Measurements from ENCODE around the gene PRKAR2A. TPM values are rescaled to one million over a fixed set of nuclear protein-coding genes. Genes with fewer than 3 reads are reported as not detected.
A peak's percentile ranks its signal among the peaks of the same experiment; 100 is the strongest.
"Not testable (repeated sequence)": the region's sequence is repeated elsewhere in the genome, so short reads cannot be mapped to it uniquely, and the experiment has no call there.

PRKAR2A gene
- total RNA-seq, 1 donor from 2014 or later, result 47.6 TPM

DNA sequence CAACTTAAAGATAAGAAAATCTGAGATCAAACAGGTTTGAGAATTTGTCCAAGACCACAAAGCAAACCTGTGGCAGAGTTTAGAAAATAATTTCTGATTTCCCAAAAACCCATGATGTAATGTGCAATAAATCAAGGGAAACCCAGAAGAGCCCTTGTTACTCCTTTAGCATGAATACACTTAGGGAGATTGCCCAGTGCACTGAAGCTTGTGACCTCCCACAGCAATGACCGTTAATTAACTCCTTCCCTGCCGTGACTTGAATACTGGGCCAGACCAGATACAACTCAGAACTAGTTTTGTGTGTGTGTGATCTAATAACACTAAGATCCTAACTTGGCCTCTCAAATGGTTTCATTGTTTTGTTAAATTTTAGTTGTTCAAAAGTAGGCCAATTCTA lies 2.5 kb downstream of the PRKAR2A start:
- H3K36me3 Mint-ChIP-seq (ENCODE audit: low read depth), result peaks cover 5% of the 10 kb centered on the region
- peaks cover 20% of the 10 kb centered on the region for H3K4me1 Mint-ChIP-seq
- TF ChIP-seq, protein P1, sequence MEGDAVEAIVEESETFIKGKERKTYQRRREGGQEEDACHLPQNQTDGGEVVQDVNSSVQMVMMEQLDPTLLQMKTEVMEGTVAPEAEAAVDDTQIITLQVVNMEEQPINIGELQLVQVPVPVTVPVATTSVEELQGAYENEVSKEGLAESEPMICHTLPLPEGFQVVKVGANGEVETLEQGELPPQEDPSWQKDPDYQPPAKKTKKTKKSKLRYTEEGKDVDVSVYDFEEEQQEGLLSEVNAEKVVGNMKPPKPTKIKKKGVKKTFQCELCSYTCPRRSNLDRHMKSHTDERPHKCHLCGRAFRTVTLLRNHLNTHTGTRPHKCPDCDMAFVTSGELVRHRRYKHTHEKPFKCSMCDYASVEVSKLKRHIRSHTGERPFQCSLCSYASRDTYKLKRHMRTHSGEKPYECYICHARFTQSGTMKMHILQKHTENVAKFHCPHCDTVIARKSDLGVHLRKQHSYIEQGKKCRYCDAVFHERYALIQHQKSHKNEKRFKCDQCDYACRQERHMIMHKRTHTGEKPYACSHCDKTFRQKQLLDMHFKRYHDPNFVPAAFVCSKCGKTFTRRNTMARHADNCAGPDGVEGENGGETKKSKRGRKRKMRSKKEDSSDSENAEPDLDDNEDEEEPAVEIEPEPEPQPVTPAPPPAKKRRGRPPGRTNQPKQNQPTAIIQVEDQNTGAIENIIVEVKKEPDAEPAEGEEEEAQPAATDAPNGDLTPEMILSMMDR (conservative IDR thresholded peaks at IDR 0.05), result no peak
- no peaks in the 10 kb centered on the region for H3K9me3 Mint-ChIP-seq
- no peak overlapping the region for H3K27ac Mint-ChIP-seq (ENCODE audit: unreplicated experiment)
- peak overlapping the region; percentile 75 for H3K4me3 Mint-ChIP-seq
- no peak for DNase-seq (ENCODE audit: low read depth, low spot score)
- peaks cover 5% of the 10 kb centered on the region for H3K27me3 Mint-ChIP-seq (ENCODE audit: low read depth)

DNA sequence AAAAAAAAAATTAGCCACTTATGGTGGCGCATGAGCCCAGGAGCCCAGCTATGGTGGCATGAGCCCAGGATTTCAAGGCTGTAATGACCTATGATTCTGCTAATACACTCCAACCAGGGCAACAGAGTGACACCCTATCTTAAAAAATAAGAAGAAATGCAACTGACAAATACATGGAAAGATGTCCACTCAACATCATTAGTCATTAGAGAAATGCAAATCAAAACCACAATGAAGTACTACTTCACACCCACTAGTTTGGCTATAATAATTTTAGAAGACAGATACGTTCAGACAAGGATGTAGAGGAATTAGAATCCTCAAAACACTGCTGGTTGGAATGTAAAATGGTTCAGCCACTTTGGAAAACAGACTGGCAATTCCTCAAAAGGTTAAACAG lies 10.5 kb downstream of the PRKAR2A start:
- DNase-seq (ENCODE audit: low read depth, low spot score), result no peak
- Mint-ChIP-seq H3K4me3 (no peak overlapping the region), H3K9me3 (no peaks in the 10 kb centered on the region), H3K27me3 (ENCODE audit: low read depth) (no peaks in the 10 kb centered on the region), H3K4me1 (no peaks in the 10 kb centered on the region), H3K27ac (ENCODE audit: unreplicated experiment) (no peak overlapping the region), H3K36me3 (ENCODE audit: low read depth) (peaks cover 4% of the 10 kb centered on the region)
- TF ChIP-seq, protein P1 (conservative IDR thresholded peaks at IDR 0.05), result no peak

DNA sequence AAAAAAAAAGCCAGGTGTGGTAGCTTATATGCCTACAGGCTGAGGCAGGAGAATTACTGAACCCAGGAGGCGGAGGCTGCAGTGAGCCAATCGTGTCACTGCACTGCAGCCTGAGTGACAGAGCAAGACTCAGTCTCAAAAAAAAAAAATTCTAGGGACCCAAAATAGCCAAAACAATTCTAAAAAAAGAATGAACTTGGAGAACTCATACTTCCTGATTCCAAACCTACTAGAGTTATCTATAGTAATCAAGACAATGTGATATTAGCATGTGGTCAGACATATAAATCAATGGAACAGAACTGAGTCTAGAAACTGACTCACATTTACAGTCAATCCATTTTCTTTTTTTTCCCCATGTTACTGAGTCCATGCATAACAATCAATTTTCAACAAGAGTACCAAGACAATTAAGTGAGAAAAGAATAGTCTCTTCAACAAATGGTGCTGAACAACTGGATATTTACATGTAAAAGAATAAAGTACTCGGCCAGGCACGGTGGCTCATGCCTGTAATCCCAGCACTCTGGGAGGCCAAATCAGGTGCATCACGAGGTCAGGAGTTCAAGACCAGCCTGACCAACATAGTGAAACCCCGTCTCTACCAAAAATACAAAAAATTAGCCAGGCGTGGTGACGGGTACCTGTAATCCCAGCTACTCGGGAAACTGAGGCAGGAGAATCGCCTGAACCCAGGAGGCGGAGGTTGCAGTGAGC lies 11.9 kb downstream of the PRKAR2A start:
- Mint-ChIP-seq H3K27me3 (ENCODE audit: low read depth) (no peaks in the 10 kb centered on the region), H3K9me3 (no peaks in the 10 kb centered on the region), H3K4me1 (no peaks in the 10 kb centered on the region), H3K4me3 (no peak overlapping the region), H3K36me3 (ENCODE audit: low read depth) (peaks cover 4% of the 10 kb centered on the region), H3K27ac (ENCODE audit: unreplicated experiment) (no peak overlapping the region)
- TF ChIP-seq, protein P1 (conservative IDR thresholded peaks at IDR 0.05), result no peak
- no peak for DNase-seq (ENCODE audit: low read depth, low spot score)

DNA sequence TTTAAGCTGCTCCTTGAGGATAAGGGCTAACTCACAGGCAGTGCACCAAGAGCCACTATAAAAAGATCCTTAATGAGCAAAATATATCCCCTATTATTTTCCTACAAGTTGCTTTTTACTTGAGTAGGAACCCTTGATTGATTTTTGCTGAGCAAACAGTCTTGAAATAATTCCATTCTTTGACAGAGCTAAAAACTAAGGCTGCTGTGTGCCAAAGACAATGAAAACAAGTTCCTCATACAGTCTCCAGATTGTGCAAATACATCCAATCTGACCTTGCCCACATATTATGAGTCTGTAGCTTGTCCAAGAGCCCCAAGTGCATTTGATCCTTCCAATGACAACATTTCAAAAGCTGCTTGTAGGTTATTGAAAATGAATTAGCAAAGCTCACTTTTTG lies 15.0 kb downstream of the PRKAR2A start:
- DNase-seq (ENCODE audit: low read depth, low spot score), result no peak
- Mint-ChIP-seq H3K4me3 (no peak overlapping the region), H3K27ac (ENCODE audit: unreplicated experiment) (no peak overlapping the region), H3K27me3 (ENCODE audit: low read depth) (no peaks in the 10 kb centered on the region), H3K4me1 (no peaks in the 10 kb centered on the region), H3K9me3 (no peaks in the 10 kb centered on the region), H3K36me3 (ENCODE audit: low read depth) (peaks cover 3% of the 10 kb centered on the region)
- TF ChIP-seq, protein P1 (conservative IDR thresholded peaks at IDR 0.05), result no peak

DNA sequence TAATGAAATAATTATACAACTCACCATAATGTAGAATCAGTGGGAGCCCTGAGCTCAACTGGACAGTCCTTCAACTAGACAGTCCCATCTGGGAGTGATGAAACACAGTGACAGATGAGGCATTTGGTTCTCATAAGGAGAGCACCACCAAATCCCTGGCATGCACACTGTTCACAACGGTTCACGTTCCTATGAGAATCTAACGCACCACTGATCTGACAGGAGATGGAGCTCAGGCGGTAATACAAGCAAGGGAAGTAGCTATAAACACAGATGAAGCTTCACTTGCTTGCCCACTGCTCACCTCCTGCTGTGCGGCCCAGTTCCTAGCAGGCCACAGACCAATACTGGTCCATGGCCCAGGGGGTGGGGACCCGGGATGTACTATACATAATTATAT lies 17.0 kb downstream of the PRKAR2A start:
- Mint-ChIP-seq H3K4me1 (peaks cover 5% of the 10 kb centered on the region), H3K27me3 (ENCODE audit: low read depth) (no peaks in the 10 kb centered on the region), H3K9me3 (peaks cover 2% of the 10 kb centered on the region), H3K36me3 (ENCODE audit: low read depth) (no peaks in the 10 kb centered on the region), H3K4me3 (no peak overlapping the region), H3K27ac (ENCODE audit: unreplicated experiment) (no peak overlapping the region)
- no peak for DNase-seq (ENCODE audit: low read depth, low spot score)
- TF ChIP-seq, protein P1 (conservative IDR thresholded peaks at IDR 0.05), result no peak

DNA sequence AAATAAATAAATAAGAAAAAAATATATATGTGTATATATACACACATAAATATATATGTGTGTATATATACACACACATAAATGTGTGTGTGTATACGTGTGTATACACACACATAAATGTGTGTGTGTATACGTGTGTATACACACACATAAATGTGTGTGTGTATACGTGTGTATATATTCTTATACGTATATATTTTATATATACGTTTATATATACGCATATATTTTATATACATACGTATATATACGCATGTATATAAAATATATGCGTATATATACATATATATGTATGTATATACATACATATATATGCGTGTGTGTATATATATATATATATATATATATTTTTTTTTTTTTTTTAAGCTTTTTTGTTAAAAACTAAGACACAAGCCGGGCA lies 18.1 kb downstream of the PRKAR2A start:
- H3K4me3 Mint-ChIP-seq; DNase-seq (ENCODE audit: low read depth, low spot score): not testable (repeated sequence)

DNA sequence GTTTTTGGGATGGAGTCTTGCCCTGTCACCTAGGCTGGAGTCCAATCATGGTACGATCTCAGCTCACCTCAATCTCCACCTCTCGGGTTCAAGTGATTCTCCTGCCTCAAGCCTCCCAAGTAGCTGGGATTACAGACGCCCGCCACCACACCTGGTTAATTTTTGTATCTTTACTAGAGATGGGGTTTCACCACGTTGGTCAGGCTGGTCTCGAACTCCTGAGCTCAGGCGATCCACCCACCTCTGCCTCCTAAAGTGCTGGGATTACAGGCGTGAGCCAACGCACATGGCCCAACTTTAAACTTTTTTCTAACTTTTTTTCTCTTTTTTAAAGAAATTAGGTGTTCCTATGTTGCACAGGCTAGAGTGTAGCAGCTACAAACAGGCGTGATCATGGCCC lies 19.8 kb downstream of the PRKAR2A start:
- not testable (repeated sequence) for H3K27ac Mint-ChIP-seq (ENCODE audit: unreplicated experiment); H3K36me3 Mint-ChIP-seq (ENCODE audit: low read depth); H3K27me3 Mint-ChIP-seq (ENCODE audit: low read depth); H3K4me3 Mint-ChIP-seq; H3K9me3 Mint-ChIP-seq; H3K4me1 Mint-ChIP-seq; DNase-seq (ENCODE audit: low read depth, low spot score)

More for the DNA sequence above, 18.1 kb downstream of the PRKAR2A start:
- H3K9me3 Mint-ChIP-seq; H3K27me3 Mint-ChIP-seq (ENCODE audit: low read depth); H3K36me3 Mint-ChIP-seq (ENCODE audit: low read depth); H3K4me1 Mint-ChIP-seq; H3K27ac Mint-ChIP-seq (ENCODE audit: unreplicated experiment): not testable (repeated sequence)

Measured in neural crest cell (in vitro differentiated cells).